ENCODE data around the gene LETMD1. TPM values are rescaled to one million over a fixed set of nuclear protein-coding genes. Genes with fewer than 3 reads are reported as not detected.
"Not testable (repeated sequence)": the region's sequence is repeated elsewhere in the genome, so short reads cannot be mapped to it uniquely, and the experiment has no call there.

Gene LETMD1
- total RNA-seq, 2 donors from 2014 or later = 120 to 129 TPM

DNA sequence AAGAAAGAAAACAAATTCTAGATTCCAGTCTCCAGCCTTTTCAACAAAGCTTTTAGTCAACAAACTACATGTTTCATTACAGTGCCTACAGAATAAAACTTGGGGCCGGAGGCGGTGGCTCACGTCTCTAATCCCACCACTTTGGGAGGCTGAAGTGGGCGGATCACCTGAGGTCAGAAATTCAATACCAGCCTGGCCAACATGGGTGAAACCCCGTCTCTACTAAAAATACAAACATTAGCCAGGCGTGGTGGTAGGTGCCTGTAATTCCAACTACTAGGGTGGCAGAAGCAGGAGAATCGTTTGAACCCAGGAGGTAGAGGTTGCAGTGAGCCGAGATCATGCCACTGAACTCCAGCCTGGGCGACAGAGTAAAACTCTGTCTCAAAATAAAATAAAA, 33.7 kb upstream of the LETMD1 start:
- DNase-seq; H3K27ac Mint-ChIP-seq; ATAC-seq (replicated peaks in 1 of 2); H3K36me3 Mint-ChIP-seq (ENCODE audit: insufficient read depth in 2 of 2); H3K9me3 Mint-ChIP-seq; H3K4me3 Mint-ChIP-seq; H3K27me3 Mint-ChIP-seq (ENCODE audit: low read depth): not testable (repeated sequence)
- H3K4me1 Mint-ChIP-seq (ENCODE audit: low read depth) = peaks cover 39% of the 10 kb centered on the region

DNA sequence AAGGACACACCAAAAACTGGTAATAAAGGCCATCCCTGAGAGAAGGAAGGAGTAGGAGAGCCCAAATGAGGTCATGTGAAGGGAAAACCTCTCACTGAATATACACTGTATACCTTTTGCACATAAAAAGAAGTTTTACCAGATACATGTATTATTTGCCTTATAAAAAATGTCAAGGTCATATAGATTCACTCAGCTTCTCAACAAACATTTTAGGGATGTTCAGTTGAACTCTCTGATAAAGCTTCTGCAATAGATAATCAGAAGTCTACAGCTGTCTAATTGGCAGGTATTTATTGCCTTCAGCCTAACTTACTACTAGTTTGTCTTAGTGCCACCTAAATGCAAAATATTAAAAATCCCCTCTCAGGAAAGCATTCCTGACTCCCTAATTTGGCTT, 30.7 kb upstream of the LETMD1 start:
- Mint-ChIP-seq H3K27ac (no peak overlapping the region), H3K36me3 (ENCODE audit: insufficient read depth in 2 of 2) (no peaks in the 10 kb centered on the region), H3K9me3 (no peaks in the 10 kb centered on the region), H3K4me3 (peak overlapping the region in 1 of 2 donors; percentile 7), H3K4me1 (ENCODE audit: low read depth) (peaks cover 40% of the 10 kb centered on the region), H3K27me3 (ENCODE audit: low read depth) (no peaks in the 10 kb centered on the region)
- ATAC-seq (replicated peaks in 1 of 2) (no peak), DNase-seq (no peak)

DNA sequence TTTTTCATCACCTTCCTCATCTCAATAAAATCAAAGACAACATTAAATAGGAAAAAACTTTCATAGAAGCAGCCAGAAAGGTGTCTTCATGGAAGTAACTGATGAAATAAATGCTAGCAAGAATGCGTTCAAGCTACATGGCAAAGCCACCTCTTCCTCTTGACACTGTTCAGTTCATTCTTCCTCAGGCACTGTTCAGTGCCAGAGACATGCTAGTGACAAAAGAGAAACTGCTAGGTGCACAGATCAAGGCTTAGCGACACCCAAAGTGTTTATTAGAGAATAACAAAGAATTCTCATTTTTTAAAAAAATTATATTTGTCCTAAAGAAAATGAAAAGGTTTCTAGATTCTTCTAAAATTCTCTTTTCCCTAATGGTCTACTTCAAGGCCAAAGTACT, 29.2 kb upstream of the LETMD1 start:
- H3K27ac Mint-ChIP-seq = no peak overlapping the region

DNA sequence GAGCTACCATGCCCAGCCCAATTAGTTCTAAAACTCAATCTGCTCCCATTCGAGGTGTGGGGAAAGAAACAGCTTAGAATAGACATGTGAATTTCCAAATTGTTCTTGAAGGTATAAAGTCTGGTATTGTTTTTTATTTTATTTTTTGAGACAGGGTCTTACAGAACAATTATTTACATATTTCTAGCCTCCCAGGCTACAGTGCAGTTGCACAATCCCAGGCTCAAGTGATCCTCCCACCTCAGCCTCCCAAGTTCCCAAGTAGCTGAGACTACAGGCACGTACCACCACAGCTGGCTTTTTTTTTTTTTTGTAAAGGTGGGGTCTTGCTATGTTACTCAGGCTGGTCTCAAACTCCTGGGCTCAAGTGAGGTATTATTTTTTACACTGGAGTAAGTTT, 28.2 kb upstream of the LETMD1 start:
- no peak overlapping the region for H3K4me3 Mint-ChIP-seq
- DNase-seq (no peak), ATAC-seq (replicated peaks in 1 of 2) (no peak)
- no peaks in the 10 kb centered on the region for H3K9me3 Mint-ChIP-seq
- H3K27ac Mint-ChIP-seq = no peak overlapping the region
- H3K36me3 Mint-ChIP-seq (ENCODE audit: insufficient read depth in 2 of 2) = no peaks in the 10 kb centered on the region
- peaks cover 56% of the 10 kb centered on the region for H3K4me1 Mint-ChIP-seq (ENCODE audit: low read depth)
- no peaks in the 10 kb centered on the region for H3K27me3 Mint-ChIP-seq (ENCODE audit: low read depth)

More for the DNA sequence above, 29.2 kb upstream of the LETMD1 start:
- no peak for DNase-seq
- Mint-ChIP-seq H3K27me3 (ENCODE audit: low read depth) (no peaks in the 10 kb centered on the region), H3K4me3 (no peak overlapping the region), H3K4me1 (ENCODE audit: low read depth) (peaks cover 47% of the 10 kb centered on the region), H3K9me3 (no peaks in the 10 kb centered on the region), H3K36me3 (ENCODE audit: insufficient read depth in 2 of 2) (no peaks in the 10 kb centered on the region)
- no peak for ATAC-seq (replicated peaks in 1 of 2)

DNA sequence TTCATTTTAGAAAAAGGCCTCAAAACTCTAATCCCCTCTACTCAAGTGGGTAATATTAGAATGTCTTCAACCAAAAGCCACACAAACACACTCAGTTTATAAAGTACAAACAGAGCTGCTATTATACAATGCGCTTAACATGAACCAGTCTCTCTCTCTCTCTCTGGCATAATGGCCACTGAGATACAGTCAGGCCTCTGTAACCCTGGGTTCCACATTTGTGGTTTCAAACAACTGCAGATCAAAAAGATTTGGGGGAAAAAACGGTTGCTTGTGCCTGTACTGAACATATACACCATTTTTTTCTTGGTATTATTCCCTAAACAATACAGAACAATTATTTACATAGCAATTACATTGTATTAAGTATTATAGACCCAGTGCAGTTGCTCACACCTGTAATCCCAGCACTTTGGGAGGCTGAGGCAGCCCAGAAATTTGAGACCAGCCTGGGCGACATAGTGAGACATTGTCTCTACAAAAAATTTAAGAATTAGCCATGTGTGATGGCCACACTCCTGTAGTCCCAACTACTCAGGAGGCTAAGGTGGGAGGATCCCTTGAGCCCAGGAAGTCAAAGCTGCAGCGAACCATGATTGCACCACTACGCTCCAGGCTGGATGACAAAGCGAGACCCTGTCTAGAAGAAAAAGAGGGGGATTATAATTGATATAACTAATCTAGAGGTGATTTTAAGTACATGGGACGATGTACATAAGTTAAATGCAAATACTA, 27.5 kb upstream of the LETMD1 start:
- H3K27ac Mint-ChIP-seq = peak overlapping the region; percentile 33
- no peaks in the 10 kb centered on the region for H3K36me3 Mint-ChIP-seq (ENCODE audit: insufficient read depth in 2 of 2)
- H3K4me3 Mint-ChIP-seq = peak overlapping the region in 1 of 2 donors; percentile 80
- H3K27me3 Mint-ChIP-seq (ENCODE audit: low read depth) = no peaks in the 10 kb centered on the region
- ATAC-seq (replicated peaks in 1 of 2) (no peak), DNase-seq (no peak)
- H3K9me3 Mint-ChIP-seq = no peaks in the 10 kb centered on the region
- H3K4me1 Mint-ChIP-seq (ENCODE audit: low read depth) = peaks cover 63% of the 10 kb centered on the region

DNA sequence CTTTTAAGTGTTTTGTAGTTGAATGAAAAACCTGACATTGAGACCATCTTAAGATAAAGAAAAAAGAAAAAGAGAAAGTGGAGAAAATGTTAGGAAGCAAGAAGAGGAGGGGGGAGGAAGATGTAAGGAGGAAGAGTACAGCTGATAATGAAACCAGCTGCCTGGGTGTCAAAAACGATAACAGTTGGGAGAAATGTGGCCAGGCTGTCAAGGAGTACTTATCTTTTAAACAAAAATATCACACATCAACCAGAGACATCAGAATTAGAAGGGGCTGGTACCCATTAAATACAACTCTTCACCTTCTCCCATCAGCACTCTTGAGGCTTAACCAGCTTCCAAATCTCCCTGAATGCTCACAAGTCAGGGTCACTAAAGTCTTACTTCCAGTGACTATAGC, 26.4 kb upstream of the LETMD1 start:
- Mint-ChIP-seq H3K4me1 (ENCODE audit: low read depth) (peaks cover 64% of the 10 kb centered on the region), H3K4me3 (peak overlapping the region; percentile 75 to 80), H3K36me3 (ENCODE audit: insufficient read depth in 2 of 2) (peaks cover 0 to 2% of the 10 kb centered on the region in 2 donors), H3K27me3 (ENCODE audit: low read depth) (no peaks in the 10 kb centered on the region), H3K27ac (peak overlapping the region; percentile 86), H3K9me3 (no peaks in the 10 kb centered on the region)
- DNase-seq = no peak
- ATAC-seq (replicated peaks in 1 of 2) = no peak

DNA sequence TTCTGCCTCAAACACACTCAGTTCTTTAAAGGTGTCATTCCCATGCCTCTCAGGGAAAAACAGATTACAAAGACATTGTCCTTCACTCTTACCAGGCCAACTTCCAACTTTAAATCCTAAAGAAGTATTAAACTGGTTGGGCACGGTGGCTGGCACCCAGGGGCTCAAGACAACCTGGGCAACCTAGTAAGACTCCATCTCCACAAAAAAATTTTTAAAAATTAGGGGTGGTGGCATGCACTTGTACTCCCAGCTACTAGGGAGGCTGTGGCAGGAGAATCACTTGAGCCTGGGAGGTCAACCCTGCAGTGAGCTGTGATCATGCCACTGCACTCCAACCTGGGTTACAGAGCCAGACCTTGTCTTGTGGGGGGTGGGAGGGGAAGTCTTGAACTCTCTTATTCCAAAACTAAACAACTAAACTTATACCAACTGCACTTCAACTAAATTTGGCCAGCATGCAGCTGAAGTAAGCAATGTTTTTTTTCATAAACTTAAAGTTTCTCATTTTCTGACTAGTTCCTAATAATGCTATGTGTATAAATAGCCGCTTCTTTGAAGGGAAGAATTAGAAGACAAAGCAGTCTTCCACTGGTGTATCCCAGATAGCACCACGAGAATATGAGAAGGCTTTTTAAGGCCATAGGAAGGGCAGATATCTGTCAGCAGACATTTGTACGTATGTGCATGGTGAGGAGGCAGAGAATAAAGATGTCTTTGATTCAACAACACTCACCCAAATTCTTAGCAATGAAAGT, 24.3 kb upstream of the LETMD1 start:
- H3K4me1 Mint-ChIP-seq (ENCODE audit: low read depth) = peaks cover 69% of the 10 kb centered on the region
- H3K4me3 Mint-ChIP-seq = peak overlapping the region; percentile 99 to 100

DNA sequence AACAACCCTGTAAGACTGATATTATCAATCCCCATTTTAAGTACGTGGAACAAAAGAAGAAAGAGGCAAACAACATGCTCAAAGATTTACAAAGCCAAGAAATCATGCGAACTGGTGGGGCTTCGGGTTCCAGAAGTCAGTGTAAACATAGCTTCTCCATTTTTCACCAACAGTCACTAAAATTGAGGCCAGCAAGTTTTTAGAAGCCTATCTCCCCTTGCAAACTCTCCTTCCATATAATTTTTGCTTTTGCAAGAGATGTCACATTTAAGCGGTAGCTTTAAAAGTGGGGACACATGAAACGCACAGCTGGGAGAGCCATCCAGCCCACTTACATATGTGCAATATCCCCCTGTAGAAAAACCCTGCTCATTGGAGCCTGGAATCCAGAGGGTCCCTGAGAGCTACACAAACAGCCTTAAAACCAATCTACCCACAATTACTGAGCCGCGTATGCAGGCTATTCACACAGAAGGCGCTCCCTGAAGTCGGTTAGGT, 22.7 kb upstream of the LETMD1 start:
- peak overlapping the region; percentile 99 to 100 for H3K4me3 Mint-ChIP-seq
- H3K4me1 Mint-ChIP-seq (ENCODE audit: low read depth) = peaks cover 56% of the 10 kb centered on the region
- DNase-seq = no peak
- H3K27ac Mint-ChIP-seq = peak overlapping the region; percentile 100
- H3K36me3 Mint-ChIP-seq (ENCODE audit: insufficient read depth in 2 of 2) = peaks cover 0 to 2% of the 10 kb centered on the region in 2 donors
- H3K9me3 Mint-ChIP-seq = no peaks in the 10 kb centered on the region
- no peaks in the 10 kb centered on the region for H3K27me3 Mint-ChIP-seq (ENCODE audit: low read depth)
- ATAC-seq (replicated peaks in 1 of 2) = no peak

More for the DNA sequence above, 24.3 kb upstream of the LETMD1 start:
- Mint-ChIP-seq H3K27ac (peak overlapping the region; percentile 100), H3K36me3 (ENCODE audit: insufficient read depth in 2 of 2) (peaks cover 0 to 2% of the 10 kb centered on the region in 2 donors), H3K9me3 (no peaks in the 10 kb centered on the region), H3K27me3 (ENCODE audit: low read depth) (no peaks in the 10 kb centered on the region)
- DNase-seq (no peak), ATAC-seq (replicated peaks in 1 of 2) (no peak)

DNA sequence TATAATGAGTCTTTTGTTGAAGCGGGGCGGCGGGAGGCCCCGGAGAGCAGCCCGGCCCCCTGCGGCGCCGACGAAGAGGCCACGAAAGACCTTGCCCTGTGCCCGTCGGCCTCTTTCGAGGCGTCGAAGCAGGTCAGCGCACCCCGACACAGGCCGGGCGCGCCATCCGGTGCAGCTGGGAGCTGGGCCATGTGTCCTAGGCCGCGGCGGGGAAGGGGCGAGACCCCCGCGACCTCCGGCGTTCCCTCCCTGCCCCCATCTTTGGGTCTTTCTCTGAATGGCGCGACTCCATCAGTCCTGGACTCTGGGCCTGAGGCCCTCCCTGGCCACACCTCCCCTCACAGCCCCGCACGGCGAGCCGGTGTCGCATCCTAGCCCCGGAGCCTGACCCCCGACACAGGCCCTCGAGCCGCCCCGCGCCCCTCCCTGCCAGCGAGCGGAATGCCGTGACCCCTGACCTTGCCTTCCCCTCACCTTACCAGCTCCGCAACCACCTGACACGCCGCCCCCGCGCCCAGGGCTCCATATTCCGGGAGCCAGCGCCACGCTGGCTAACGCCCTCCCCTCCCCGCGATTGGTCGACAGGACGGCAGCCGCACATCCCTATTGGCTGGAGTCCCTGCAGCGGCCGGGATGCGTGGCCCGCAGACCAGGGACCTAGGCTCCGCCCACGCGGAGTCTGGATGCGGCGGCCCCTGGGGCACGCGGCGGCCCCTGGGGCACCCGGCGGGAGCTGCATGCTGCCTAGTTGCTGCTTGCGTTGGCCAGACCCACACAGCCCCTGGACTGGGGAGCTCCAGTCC, 22.1 kb upstream of the LETMD1 start, which contains the start of gene SLC11A2:
TSS of gene SLC11A2 (minus strand) at position 549 of the 803 bp plus-strand sequence. CDS start 15,656 bp downstream, outside the sequence.
- no peaks in the 10 kb centered on the region for H3K27me3 Mint-ChIP-seq (ENCODE audit: low read depth)
- no peaks in the 10 kb centered on the region for H3K9me3 Mint-ChIP-seq
- H3K4me1 Mint-ChIP-seq (ENCODE audit: low read depth) = peaks cover 50% of the 10 kb centered on the region
- DNase-seq (peak; percentile 95 to 96), ATAC-seq (replicated peaks in 1 of 2) (peak; percentile 83 to 88)
- H3K4me3 Mint-ChIP-seq = peak within 1 kb of the TSS; percentile 99 to 100
- H3K27ac Mint-ChIP-seq = peak within 1 kb of the TSS; percentile 100
- H3K36me3 Mint-ChIP-seq (ENCODE audit: insufficient read depth in 2 of 2) = peaks cover 0 to 2% of the 10 kb centered on the region in 2 donors

DNA sequence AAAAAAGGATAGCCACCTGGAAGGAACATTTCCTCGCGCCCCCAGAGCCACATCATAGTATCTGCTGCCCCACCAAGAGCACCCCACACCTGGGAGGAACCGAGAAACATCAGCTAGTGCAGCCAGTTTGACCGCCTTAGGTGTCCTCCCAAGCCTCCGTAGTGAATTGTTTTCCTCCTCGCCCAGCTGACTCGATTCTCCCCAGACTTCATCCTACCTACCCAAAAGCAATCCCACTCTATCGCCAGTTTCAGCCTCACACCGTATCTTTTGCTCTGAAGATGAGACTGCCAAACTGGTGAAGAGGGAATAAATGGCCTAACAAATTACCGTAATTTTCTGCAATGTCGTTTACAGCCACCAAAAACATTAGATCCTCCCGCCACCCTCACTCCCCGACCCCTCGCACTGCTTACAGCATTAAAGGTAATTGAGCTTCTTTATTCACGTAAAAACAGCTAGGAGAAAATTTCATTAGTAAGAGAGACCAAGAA, 20.7 kb upstream of the LETMD1 start:
- no peaks in the 10 kb centered on the region for H3K27me3 Mint-ChIP-seq (ENCODE audit: low read depth)
- H3K4me3 Mint-ChIP-seq = peak overlapping the region; percentile 22 to 99
- ATAC-seq (replicated peaks in 1 of 2) (no peak), DNase-seq (no peak)
- peaks cover 0 to 2% of the 10 kb centered on the region in 2 donors for H3K36me3 Mint-ChIP-seq (ENCODE audit: insufficient read depth in 2 of 2)
- H3K27ac Mint-ChIP-seq = no peak overlapping the region
- H3K4me1 Mint-ChIP-seq (ENCODE audit: low read depth) = peaks cover 36% of the 10 kb centered on the region
- H3K9me3 Mint-ChIP-seq = no peaks in the 10 kb centered on the region

DNA sequence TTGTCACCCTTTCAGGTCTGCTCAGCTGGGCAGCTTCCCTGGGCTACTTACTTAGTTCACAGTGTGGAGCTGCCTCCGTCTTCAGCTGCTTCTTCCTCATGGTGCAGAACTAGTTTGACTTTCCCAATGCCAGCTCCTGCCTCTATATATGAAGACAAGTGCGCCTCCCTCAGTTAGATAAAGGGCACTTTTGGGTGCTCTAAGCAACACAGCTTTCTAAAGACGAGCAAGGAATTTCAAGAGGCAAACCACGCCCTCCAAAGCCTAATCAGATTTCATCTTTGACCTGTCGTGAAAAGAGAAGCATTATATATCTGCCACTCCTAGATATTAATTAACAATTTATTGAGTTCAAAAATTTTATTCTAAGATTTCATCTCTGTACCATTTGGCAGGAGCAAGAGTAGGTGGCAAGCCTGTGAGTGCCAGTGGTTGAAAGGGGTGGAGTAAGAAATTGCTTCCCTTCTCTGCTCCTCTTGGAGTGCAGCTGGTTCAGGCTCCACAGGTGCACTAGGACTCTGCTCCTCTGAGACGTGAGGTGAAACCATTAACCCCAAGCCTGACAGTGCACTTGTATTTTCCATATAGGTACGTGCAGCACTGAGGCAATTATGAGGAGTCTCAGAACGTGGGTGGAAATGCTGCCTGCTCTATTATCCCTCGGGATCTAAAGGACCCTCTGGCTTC, 19.9 kb upstream of the LETMD1 start:
- Mint-ChIP-seq H3K4me3 (peak overlapping the region in 1 of 2 donors; percentile 22), H3K4me1 (ENCODE audit: low read depth) (peaks cover 32% of the 10 kb centered on the region), H3K27me3 (ENCODE audit: low read depth) (no peaks in the 10 kb centered on the region), H3K9me3 (no peaks in the 10 kb centered on the region), H3K36me3 (ENCODE audit: insufficient read depth in 2 of 2) (peaks cover 0 to 2% of the 10 kb centered on the region in 2 donors), H3K27ac (no peak overlapping the region)
- DNase-seq = peak in 1 of 2 donors; percentile 32
- no peak for ATAC-seq (replicated peaks in 1 of 2)

DNA sequence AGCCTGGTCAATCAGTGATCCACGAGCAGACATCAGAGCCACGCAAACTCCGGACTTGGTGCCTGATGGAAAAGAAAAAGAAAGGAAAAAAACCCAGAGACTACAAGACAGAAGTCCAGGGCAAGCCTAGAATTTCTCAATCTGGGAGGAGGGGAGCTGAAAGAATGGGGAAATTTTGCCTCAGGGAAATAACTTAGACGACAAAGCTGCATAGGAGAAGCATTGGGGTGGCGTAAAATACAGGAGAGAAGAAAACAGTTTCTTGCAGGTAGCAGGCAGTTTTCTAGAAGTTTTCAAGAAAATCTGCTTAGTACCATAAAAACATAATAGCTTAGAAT, 19.3 kb upstream of the LETMD1 start:
- no peak overlapping the region for H3K4me3 Mint-ChIP-seq
- peaks cover 0 to 2% of the 10 kb centered on the region in 2 donors for H3K36me3 Mint-ChIP-seq (ENCODE audit: insufficient read depth in 2 of 2)
- ATAC-seq (replicated peaks in 1 of 2) = no peak
- H3K27me3 Mint-ChIP-seq (ENCODE audit: low read depth) = no peaks in the 10 kb centered on the region
- DNase-seq = no peak
- peaks cover 37% of the 10 kb centered on the region for H3K4me1 Mint-ChIP-seq (ENCODE audit: low read depth)
- H3K9me3 Mint-ChIP-seq = no peaks in the 10 kb centered on the region
- no peak overlapping the region for H3K27ac Mint-ChIP-seq

All from activated T-cell treated with anti-CD3 and anti-CD28 coated beads, Interleukin-2, amount 50 U/mL, for 72 hours (primary cell).